HK-2 (cell line): ENCODE measurements around the gene NPHP4.

Experiments
- DNase-seq: peaks from one replicate; pipeline ENCODE4 v3.0.0-alpha.2; 2018; ENCODE audit not compliant: unreplicated experiment

NPHP4 gene

GRCh38 chr1:5989731-5990271 lies 2.4 kb downstream of the NPHP4 start:
- no peak for DNase-seq

- no peak for DNase-seq
Observed at GRCh38 chr1:5989286-5989605, 3.0 kb downstream of the NPHP4 start.

GRCh38 chr1:5988596-5989285 lies 3.5 kb downstream of the NPHP4 start:
- no peak for DNase-seq

- DNase-seq: no peak
Observed at GRCh38 chr1:5986018-5986417, 6.2 kb downstream of the NPHP4 start.

- no peak for DNase-seq
Observed at GRCh38 chr1:5985250-5985649, 7.0 kb downstream of the NPHP4 start.

GRCh38 chr1:5983361-5984103 lies 8.7 kb downstream of the NPHP4 start:
- no peak for DNase-seq

GRCh38 chr1:5982868-5983267 lies 9.4 kb downstream of the NPHP4 start:
- no peak for DNase-seq

- DNase-seq: no peak
Observed at GRCh38 chr1:5982276-5982675, 9.9 kb downstream of the NPHP4 start.

GRCh38 chr1:5981009-5981380 lies 11.2 kb downstream of the NPHP4 start:
- no peak for DNase-seq

GRCh38 chr1:5980314-5981008 lies 11.8 kb downstream of the NPHP4 start:
- DNase-seq: peak; percentile 35

GRCh38 chr1:5979536-5980313 lies 12.5 kb downstream of the NPHP4 start:
- DNase-seq: no peak

GRCh38 chr1:5978452-5978851 lies 13.8 kb downstream of the NPHP4 start:
- DNase-seq: peak; percentile 38

GRCh38 chr1:5977494-5978444 lies 14.5 kb downstream of the NPHP4 start:
- DNase-seq: no peak

- DNase-seq: no peak
Observed at GRCh38 chr1:5976726-5977493, 15.3 kb downstream of the NPHP4 start.

GRCh38 chr1:5976231-5976630 lies 16.0 kb downstream of the NPHP4 start:
- no peak for DNase-seq

- DNase-seq: peak; percentile 42
Observed at GRCh38 chr1:5975133-5975880, 16.9 kb downstream of the NPHP4 start.

GRCh38 chr1:5974631-5975030 lies 17.6 kb downstream of the NPHP4 start:
- DNase-seq: no peak

GRCh38 chr1:5973771-5974170 lies 18.5 kb downstream of the NPHP4 start:
- no peak for DNase-seq

- DNase-seq: no peak
Observed at GRCh38 chr1:5972198-5972520, 20.1 kb downstream of the NPHP4 start.
